ENCODE measurements around the gene DDR2.

Gene DDR2

DNA sequence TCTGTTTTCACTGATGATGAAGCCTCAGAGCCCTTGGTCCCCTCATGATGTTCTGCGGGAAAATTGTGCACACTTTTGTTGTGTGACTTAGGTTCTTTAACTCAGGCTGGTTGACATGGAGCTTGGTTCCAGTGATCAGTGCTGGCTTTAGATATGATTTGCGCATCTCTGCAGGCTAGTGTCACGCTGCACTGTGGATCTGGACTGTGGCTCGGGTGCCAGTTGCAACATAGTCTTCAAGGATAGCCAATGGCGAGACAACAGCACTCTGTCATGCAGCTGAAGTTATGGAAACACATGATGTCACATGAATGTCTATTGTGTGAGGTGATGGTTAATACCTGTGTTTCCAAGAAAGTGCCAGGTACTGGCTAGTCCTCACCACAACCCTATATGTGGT lies 56.7 kb downstream of the DDR2 start:
- DNase-seq (ENCODE audit: low spot score) = no peak
- TF ChIP-seq, protein P1, sequence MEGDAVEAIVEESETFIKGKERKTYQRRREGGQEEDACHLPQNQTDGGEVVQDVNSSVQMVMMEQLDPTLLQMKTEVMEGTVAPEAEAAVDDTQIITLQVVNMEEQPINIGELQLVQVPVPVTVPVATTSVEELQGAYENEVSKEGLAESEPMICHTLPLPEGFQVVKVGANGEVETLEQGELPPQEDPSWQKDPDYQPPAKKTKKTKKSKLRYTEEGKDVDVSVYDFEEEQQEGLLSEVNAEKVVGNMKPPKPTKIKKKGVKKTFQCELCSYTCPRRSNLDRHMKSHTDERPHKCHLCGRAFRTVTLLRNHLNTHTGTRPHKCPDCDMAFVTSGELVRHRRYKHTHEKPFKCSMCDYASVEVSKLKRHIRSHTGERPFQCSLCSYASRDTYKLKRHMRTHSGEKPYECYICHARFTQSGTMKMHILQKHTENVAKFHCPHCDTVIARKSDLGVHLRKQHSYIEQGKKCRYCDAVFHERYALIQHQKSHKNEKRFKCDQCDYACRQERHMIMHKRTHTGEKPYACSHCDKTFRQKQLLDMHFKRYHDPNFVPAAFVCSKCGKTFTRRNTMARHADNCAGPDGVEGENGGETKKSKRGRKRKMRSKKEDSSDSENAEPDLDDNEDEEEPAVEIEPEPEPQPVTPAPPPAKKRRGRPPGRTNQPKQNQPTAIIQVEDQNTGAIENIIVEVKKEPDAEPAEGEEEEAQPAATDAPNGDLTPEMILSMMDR (IDR thresholded peaks at IDR 0.05; ENCODE audit: extremely low read depth, missing control alignments) = no peak

GRCh38 chr1:162689745-162690671 lies 57.7 kb downstream of the DDR2 start:
- TF ChIP-seq, protein P1 (IDR thresholded peaks at IDR 0.05; ENCODE audit: extremely low read depth, missing control alignments) = no peak
- no peak for DNase-seq (ENCODE audit: low spot score)

- no peak for DNase-seq (ENCODE audit: low spot score)
- TF ChIP-seq, protein P1 (IDR thresholded peaks at IDR 0.05; ENCODE audit: extremely low read depth, missing control alignments) = no peak
Observed at GRCh38 chr1:162690672-162691434, 58.6 kb downstream of the DDR2 start.

DNA sequence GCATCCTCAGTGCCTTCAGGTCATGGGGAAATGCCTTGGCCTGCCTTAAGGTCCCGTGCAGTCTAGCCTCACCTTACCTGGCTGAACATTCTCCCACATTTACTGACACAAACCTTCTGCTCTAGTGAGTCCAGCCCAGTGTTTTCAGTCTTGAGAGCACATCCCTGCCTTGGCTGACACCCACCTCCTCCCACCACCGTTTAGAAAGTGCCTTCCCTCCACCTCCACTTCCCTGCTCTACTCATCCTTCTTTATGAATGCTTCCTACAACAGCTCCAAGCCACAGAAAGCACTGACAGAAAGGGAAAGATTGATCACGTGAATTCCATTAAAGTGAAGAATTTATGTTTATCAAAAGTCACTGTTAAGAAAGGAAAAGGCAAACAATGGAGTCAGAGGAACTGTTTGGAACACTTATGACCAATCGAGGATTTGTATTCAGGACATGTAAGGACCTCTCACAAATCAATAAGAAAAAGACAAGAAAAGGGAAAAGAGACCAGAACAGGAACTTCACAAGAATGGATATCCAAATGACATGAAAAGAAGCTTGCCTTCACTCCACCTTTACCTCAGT lies 59.8 kb downstream of the DDR2 start:
- TF ChIP-seq, protein P1 (IDR thresholded peaks at IDR 0.05; ENCODE audit: extremely low read depth, missing control alignments) = no peak
- no peak for DNase-seq (ENCODE audit: low spot score)

DNA sequence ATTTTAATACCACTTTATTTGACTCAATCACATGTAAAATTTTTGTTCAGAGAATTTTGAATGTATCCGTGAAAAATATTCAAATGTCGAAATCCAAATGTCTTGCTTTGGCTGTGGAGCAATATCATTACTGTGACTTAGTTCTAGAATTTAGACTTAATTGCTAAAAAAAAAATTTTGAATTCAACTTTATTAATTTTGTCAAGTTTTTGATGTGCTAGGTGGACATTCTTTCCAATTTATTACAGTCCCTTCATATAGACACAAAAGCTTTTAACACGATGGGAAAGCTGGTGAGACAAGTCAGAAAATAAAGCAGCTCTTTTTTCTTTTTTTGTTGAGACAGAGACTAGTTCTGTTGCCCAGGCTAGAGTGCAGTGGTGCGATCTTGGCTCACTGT lies 62.6 kb downstream of the DDR2 start:
- TF ChIP-seq, protein P1 (IDR thresholded peaks at IDR 0.05; ENCODE audit: extremely low read depth, missing control alignments) = no peak
- DNase-seq (ENCODE audit: low spot score) = no peak

DNA sequence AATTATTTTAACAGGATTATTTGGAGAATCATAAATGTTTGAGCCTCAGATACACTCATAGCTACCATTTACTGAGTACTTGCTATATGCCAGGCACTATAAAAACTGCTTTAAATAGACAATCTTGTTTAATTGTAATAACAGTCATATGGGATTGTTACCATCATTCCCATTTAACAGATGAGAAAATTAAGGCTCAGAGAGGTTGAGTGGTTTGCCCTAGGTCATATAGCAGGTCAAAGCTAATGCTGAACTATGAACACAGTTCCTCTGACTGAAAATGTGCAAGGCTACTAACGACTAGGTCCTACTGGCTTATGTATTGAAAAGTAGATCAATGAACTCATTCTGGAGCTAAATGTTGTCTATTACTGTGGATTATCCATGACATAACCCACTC lies 63.4 kb downstream of the DDR2 start:
- no peak for DNase-seq (ENCODE audit: low spot score)
- TF ChIP-seq, protein P1 (IDR thresholded peaks at IDR 0.05; ENCODE audit: extremely low read depth, missing control alignments) = no peak
